ENCODE results near the gene SLC2A6.

SLC2A6 gene

GRCh38 chr9:133478851-133479711 lies at the start of gene SLC2A6:
SLC2A6 (minus strand) TSS chr9:133479099; CDS start chr9:133479059, 40 bp downstream.
- peak; percentile 78 to 90 for DNase-seq

- DNase-seq = no peak
These were observed 49.3 kb upstream of the SLC2A6 start for GRCh38 chr9:133528001-133528875.

DNA sequence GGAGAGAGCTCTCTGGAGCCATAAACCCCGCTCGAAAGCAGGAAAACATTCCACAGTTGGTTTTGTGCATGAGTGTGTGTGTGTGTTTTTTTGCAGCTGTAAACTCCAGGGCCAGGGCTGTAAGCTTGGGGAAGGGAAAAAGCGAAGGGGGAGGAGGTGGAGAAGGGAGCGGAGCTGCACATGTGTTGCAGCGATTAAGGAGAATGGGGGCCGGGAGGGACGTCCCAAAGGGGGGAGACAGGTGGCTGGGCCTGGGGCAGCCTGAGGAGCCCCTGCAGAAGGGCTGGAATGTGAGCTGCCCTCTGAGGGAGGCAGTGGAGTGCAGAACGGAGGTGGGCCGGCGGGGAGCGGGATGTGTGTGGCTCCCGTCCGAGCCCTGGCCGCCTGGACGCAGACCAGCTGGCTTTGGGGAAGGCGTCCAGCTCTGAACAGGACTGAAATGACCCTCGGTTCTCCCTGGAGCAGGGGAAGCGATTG lies 48.6 kb upstream of the SLC2A6 start:
- no peak for DNase-seq

DNA sequence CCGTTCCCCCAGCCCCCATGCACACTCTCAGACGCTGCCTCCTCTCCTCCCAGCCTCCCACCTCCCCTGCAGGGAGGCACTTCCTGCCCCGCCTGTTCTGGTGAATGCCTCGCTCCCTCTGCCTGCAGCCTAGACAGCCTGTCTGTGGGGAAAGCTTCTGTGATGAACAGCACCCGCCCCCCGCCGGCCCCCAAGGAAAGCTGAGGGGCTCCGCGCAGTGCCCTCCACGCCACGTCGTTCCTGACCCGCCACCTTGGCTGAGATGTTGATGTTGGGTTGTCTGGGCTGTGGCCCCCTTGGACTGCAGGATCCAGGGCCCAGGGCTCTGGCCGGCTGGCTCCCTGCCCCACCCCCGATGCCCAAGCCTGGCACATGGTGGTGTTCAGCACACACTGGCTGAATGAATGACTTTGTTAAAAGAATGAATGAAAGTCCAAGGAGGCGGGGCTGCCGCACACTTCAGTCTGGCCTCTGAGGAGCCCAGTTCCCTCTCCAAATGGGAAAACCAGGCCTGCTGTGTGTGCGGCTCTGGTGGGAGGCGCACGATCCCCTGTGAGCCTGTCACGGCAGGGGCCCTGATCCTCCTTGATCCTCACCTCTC lies 47.9 kb upstream of the SLC2A6 start:
- DNase-seq = peak in 1 of 2 experiments; percentile 29

DNA sequence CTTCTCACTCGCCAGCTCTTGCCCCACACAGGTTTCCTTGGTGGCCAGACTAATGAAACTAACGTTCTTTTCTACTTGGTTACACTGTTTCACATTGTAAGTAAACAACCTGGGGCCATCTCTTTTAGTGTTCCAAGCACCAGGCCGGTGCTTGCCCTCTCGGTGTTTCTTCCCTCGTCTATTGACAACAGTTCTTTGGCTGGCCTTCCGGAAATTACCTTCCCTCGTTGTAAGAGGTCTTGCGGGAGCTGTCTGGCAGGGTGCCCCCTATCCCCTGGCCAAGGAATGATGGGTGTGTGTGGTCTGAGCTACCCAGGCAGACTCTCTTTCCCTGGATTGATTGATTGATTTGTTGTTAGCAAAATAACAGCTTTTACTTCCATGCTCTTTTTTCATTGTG lies 46.8 kb upstream of the SLC2A6 start:
- no peak for DNase-seq

DNA sequence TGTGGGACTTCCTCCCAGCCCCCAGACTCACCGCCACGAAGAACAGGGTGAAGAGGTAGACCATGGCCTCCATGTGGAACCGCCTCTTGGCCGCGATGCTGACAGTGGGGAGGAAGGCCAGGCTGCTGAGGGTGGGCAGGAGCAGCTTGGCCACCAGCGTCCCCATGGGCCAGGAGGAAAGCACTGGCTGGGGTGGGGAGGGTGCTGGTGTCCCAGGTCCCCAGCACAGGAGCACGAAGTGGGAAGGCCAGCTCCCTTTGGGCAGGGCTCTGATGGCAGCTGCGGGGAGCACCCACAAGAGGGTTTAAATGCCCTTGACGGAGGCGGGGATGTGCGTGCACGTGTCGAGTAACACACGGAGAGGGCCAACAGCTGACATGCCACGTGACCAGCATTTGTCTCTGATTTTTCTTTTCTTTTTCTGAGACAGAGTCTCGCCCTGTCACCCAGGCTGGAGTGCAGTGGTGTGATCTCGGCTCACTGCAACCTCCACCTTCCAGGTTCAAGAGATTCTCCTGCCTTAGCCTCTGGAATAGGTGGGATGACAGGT lies 45.9 kb upstream of the SLC2A6 start, which contains the start of gene MYMK:
Gene MYMK (minus strand): TSS at position 281 of the 550 bp plus-strand sequence. CDS start 115 bp downstream, at position 166.
- no peak for DNase-seq

- no peak for DNase-seq
These were observed 45.2 kb upstream of the SLC2A6 start for GRCh38 chr9:133524146-133524545.

GRCh38 chr9:133523106-133523505 lies 44.2 kb upstream of the SLC2A6 start:
- DNase-seq = no peak

GRCh38 chr9:133522073-133522910 lies 43.4 kb upstream of the SLC2A6 start:
- DNase-seq = peak in 1 of 2 experiments; percentile 46

GRCh38 chr9:133521122-133522072 lies 42.5 kb upstream of the SLC2A6 start:
- no peak for DNase-seq

- DNase-seq = no peak
These were observed 41.4 kb upstream of the SLC2A6 start for GRCh38 chr9:133520121-133520835.

DNA sequence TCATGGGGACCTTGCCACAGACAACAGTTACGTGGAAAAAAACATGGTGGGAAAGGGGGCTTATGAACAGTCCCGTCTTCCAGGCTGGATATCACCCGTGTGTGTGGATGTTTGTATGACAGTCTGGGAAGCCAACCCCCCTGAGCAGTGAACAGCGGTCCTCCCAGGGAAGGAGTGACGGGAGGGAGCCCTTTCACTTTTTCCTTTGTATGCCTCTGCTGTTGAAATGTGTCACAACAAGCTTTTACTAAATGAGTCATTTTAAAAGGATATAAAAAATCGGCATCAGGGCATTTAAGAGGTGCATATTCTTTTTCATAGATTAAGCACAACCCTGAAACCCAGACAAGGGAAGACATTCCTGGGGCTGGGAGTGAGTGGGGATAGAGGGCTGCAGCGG lies 40.8 kb upstream of the SLC2A6 start:
- no peak for DNase-seq

GRCh38 chr9:133518706-133519449 lies 40.0 kb upstream of the SLC2A6 start:
- DNase-seq = no peak

DNA sequence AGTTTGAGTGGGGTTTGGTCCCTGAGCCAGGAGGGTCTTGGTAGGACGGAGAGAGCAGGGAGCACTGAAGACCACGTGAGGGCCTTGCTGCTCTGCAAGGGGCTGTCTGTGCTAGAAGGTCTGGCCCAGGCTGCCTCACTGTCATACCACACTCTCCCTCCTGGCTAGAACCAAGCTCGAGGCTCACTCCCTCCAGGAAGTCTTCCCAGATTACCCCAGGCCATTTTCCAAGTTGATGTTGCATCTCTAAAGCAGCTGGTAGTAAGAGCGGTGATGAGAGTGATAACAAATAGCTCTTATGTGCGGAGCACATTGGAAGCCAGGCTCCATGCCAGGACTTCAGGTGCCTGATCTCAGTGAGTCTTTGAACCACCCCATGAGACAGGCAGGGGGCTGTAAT lies 39.3 kb upstream of the SLC2A6 start:
- DNase-seq = no peak

- DNase-seq = no peak
These were observed 38.8 kb upstream of the SLC2A6 start for GRCh38 chr9:133517711-133518110.

GRCh38 chr9:133516961-133517350 lies 38.1 kb upstream of the SLC2A6 start:
- no peak for DNase-seq

GRCh38 chr9:133516256-133516960 lies 37.5 kb upstream of the SLC2A6 start:
- DNase-seq = no peak

- DNase-seq = no peak
These were observed 36.8 kb upstream of the SLC2A6 start for GRCh38 chr9:133515615-133516255.
